Urothelium cell line (cell line): ENCODE results near the gene TIMM23.
"Not testable (repeated sequence)": the region's sequence is repeated elsewhere in the genome, so short reads cannot be mapped to it uniquely, and the experiment has no call there.

Source experiments
- DNase-seq: peaks from one replicate; pipeline ENCODE4 v3.0.0; 2011; ENCODE audit warnings: low spot score, mixed read lengths
- FAIRE-seq: peaks from 2 replicates; lab custom pipeline; 2011; peaks lifted over from hg19 to GRCh38; lab: Jason Lieb, UNC

TIMM23 gene

DNA sequence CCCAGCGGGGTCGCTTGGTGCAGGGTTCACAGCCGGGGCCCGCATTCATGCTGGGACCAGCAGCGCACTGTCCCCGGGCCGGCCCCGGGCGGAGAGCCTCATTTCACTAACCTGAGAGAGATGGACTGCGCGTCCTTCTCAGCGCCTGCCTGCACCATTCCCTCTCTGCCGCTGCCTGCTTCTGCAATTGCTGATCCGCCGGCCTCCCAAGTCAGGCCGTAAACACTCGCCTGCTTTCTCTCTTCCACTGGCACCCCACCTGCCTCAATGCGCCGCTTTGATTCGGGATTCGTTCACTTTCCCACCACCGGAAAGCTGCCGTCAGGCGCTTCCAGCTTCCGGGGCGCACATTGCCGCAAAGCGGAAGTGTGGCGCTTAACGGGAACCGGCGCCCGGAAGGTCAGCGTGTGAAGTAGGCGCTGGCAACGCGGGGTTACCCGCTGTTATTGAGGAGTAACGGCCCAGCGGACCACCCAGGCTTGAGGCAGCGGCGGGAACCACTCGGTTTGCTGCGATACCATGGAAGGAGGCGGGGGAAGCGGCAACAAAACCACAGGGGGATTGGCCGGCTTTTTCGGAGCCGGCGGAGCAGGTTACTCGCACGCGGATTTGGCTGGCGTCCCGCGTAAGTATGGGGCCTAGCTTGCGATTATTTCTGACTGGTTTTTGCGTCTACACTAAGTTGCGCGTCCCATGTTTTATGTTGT lies at the start of gene TIMM23:
Gene TIMM23, plus strand, starts transcription at position 384 of the 707 bp plus-strand sequence. Its CDS starts 136 bp downstream, at position 520.
- FAIRE-seq: not testable (repeated sequence)
- DNase-seq: peak; percentile 56

DNA sequence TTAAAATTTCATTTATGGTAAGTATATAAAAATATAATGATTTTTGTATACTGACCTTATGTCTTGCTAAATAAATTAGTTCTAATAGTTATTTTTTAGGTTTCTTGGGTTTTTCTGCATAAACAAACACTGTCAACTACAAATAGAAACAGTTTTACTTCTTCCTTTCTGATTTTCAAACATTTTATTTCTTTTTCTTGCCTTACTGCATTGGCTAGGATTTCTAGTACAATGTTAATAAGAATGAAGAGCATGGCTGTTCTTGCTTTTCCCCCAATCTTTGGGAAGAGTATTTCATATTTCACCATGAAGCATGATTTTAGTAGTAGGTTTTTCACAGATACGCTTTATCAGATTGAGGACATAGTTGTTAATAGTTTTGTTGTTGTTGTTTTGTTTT lies 45.5 kb upstream of the TIMM23 start:
- not testable (repeated sequence) for FAIRE-seq, DNase-seq

- not testable (repeated sequence) for FAIRE-seq, DNase-seq
Measured at GRCh38 chr10:45931305-45931704, 41.0 kb upstream of the TIMM23 start.

DNA sequence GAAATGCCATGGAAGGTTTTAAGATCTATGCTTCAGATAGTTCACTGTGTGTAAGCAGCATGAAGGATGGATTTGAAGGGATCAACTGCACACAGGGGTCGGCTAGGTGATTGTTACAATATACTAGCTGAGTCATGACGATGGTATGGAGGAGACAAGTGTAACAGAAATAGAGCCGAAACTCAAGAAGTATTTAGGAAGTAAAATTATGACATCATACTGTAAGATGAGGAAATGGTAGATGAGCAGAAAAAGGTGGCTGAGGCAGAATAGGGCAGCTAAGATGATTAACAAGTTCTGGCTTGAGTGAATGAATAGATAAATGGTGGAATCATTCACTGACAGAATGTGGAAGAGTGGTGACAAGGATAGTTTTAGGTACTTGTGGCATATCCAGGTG lies 37.5 kb upstream of the TIMM23 start:
- FAIRE-seq, DNase-seq: not testable (repeated sequence)

GRCh38 chr10:45939176-45939697 lies 33.1 kb upstream of the TIMM23 start:
- not testable (repeated sequence) for DNase-seq, FAIRE-seq

DNA sequence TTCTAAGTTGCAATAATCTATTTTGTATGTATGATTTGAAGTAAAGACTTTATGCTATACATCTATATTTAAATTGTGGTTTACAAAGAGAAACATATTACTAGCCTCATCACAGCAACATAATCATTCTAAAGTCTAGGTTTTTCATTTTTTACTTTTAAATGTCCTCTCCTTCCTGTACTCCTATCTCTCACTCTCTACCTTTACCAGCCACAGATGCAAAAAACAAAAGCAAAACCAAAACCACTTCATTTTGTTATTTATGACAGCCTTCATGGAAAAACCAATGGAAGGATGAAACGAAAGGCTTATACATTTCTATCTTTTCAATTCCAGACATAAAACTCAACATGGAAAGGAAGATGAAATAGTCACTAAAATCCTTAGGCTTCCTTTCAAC lies 31.1 kb upstream of the TIMM23 start:
- not testable (repeated sequence) for FAIRE-seq

DNA sequence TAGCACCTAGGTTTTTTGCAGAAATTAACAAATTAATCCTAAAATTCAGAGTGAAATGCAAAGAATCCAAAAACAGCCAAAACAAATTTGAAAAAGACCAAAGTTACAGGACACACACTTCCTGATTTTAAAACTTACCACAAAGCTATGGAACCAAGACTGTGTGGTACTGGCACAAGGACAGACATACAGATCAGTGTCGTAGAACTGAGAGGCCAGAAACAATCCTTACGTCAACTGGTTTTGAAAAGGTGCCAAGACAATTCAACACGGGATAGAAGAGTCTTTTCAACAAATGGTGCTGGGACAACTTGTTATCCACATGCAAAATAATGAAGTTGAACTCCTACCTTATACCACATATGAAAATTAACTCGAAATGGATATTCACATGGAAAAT lies 26.8 kb upstream of the TIMM23 start:
- not testable (repeated sequence) for DNase-seq, FAIRE-seq

More for the DNA sequence above, 31.1 kb upstream of the TIMM23 start:
- DNase-seq: not testable (repeated sequence)

DNA sequence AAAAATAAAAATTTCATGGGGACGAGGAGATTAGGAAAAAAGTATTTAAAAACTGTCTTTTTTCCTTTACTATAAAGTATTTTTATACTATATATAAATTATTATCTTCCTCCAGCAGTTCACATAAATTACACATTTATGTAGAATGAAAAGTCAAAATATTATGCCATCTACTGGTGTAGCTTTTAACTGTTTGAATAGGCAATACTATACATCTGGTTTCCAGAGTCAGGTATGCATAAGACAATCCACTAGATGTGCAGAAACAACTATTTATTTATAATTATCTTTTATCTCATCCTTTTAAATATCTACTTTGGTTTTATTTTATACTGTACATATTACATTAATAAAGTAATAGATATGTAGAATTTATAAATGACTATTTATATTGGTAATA lies 24.9 kb upstream of the TIMM23 start:
- DNase-seq, FAIRE-seq: not testable (repeated sequence)

DNA sequence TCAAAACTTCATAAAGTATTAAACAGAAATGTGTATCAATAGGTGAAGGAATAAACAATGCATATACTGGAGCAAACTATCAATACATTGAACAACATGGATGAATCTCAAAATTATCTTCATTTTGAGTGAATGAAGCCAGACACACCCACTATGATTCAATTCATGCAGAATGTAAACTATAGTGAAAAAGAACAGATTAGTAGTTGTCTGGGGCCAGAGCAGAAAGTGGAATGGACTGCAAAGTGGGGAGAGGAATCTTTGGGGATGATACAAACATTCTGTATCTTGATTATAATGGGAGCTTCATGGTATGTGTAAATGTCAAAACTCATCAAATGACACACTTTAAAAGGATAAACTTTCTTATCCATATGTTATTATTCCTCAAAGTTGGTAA lies 23.5 kb upstream of the TIMM23 start:
- FAIRE-seq, DNase-seq: not testable (repeated sequence)

DNA sequence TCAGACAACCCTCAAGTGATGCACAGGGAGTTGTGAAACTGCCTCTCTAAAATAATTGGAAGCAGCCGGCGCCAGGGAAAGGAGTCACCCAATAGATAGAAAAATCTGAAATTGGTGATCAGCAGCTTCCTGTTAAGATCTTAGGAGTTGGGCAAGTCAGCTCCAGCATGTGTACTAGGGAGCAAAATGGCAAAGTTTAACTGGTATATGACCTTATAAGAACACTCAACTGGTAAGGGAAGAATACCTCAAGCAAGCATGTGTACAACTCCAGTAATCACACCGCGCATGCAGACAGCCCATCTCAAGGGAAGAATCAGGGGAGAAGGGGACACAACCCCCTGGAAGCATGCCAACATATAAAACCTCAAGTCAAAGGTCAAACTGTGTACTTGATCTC lies 17.9 kb upstream of the TIMM23 start:
- not testable (repeated sequence) for FAIRE-seq, DNase-seq

DNA sequence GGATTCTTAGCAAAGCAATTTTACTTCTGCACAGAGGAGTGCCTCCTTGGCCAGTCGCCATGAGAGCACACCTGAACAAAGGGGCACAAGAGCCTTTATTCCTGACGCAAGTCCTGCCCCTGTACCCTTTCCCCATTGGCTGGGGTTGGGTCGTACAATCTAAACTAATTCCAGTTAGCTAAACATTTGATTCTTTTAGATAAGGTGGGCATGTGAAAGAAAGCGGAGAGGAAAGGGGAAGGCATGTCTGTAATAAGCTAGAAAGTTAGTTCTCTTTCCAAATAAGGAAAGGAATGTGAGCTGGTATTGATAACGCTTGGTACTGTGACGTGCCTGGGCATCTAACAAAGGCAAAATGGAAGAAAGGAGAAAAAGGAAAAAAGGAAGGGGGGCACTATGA lies 15.7 kb upstream of the TIMM23 start:
- not testable (repeated sequence) for DNase-seq

DNA sequence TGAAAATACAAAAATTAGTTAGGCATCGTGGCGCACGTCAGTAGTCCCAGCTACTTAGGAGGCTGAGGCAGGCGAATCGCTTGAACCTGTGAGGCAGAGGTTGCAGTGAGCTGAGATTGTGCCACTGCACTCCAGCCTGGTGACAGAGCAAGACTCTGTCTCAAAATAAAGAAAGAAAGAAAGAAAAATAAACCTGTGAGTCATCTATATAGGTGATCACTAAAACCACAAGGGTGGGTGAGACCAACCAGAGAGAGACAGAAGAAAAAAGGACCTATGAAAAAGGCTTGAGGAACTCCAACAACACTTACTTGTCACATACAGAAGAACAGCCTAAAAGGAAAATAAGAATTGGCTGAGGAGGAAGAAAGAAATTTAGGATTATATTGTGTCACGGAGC lies 14.4 kb upstream of the TIMM23 start:
- not testable (repeated sequence) for FAIRE-seq

More for the DNA sequence above, 15.7 kb upstream of the TIMM23 start:
- not testable (repeated sequence) for FAIRE-seq

GRCh38 chr10:45962686-45963452 lies 9.4 kb upstream of the TIMM23 start:
- DNase-seq, FAIRE-seq: not testable (repeated sequence)

More for the DNA sequence above, 14.4 kb upstream of the TIMM23 start:
- not testable (repeated sequence) for DNase-seq

- not testable (repeated sequence) for FAIRE-seq, DNase-seq
Measured at GRCh38 chr10:45971019-45971418, 1.3 kb upstream of the TIMM23 start.

DNA sequence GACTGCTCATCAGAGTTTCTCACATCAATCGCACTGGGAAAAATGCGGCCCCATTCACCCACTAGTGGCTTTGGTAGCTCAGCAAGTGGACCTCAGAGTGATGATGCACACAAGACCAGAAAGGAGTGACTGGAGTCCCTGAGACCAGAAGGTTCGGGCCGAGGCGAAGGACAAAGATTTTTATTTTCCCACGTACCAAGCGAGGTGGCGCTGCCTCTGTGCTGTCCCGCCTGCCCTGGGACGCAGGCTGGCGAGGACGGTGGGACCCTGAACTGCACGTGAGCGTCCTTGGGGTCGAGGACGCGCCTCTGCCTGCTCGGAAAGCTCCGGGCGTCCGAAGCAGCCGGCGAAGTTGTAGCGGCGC lies 565 bp upstream of the TIMM23 start:
- peak; percentile 2 for DNase-seq
- not testable (repeated sequence) for FAIRE-seq

DNA sequence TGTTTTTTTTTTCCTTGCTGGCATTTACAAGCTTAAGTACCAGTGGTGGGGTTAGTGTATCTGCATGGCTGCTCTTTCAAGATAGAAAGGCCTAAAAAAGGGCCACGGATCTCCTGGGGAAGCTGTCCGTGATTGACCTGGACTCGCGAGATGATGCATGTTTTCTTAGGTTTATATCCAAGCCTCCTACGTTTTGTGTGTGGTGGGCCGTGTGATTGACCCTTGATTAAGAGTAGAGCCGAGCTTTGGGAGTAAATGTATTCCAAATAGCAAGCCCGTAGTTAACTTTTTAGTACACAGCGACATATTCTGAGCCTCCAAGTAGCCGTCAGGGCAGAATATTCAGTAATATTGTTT lies 502 bp downstream of the TIMM23 start:
- not testable (repeated sequence) for DNase-seq, FAIRE-seq

GRCh38 chr10:45974041-45974440 lies 1.8 kb downstream of the TIMM23 start:
- FAIRE-seq, DNase-seq: not testable (repeated sequence)

DNA sequence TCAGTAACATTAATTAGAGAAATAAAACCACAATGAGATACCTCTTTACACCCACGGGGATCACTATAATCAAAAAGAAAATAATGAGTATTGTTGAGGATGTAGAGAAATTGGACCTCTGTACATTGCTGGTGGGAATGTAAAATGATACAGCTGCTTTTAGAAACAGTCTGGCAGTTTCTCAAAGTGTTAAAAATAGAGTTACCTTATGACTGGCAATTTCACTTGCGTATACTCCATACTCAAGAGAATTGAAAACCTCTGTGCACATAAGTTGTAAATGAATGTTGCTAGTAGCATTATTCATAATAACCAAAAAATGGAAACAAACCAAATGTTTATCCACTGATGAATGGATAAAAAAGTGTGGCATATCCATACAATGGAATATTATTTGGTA lies 6.3 kb downstream of the TIMM23 start:
- FAIRE-seq, DNase-seq: not testable (repeated sequence)

- not testable (repeated sequence) for FAIRE-seq, DNase-seq
Measured at GRCh38 chr10:45981367-45981766, 9.1 kb downstream of the TIMM23 start.

- DNase-seq: not testable (repeated sequence)
Measured at GRCh38 chr10:45983538-45984186, 11.4 kb downstream of the TIMM23 start.

DNA sequence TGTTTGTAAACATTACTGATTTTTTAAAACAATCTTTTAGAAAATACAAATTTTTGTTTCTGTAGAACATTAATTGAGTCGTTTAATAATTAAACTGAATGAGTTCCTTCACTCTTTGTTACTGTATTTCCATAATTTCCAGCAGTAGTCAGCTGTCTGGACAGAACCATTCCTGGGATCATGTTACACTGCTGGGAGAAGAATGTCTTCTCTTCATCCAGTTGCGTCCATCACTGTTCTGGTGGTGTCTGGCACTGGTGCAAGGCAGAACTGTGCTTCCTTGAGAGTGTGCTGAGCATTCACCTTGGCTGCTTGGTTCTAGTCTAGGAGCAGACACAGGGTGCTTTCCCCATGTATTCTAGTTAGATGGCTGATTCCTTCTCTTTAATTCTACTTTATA lies 12.2 kb downstream of the TIMM23 start:
- not testable (repeated sequence) for FAIRE-seq

More at GRCh38 chr10:45983538-45984186, 11.4 kb downstream of the TIMM23 start:
- not testable (repeated sequence) for FAIRE-seq

More for the DNA sequence above, 12.2 kb downstream of the TIMM23 start:
- DNase-seq: not testable (repeated sequence)
